HepG2 (cell line): ENCODE data around the gene CEBPA. TPM values are rescaled to one million over a fixed set of nuclear protein-coding genes. Genes with fewer than 3 reads are reported as not detected.
A peak's percentile ranks its signal among the peaks of the same experiment; 100 is the strongest.

Experiments
- CAMTA2 ChIP-seq: sonication (generic); formaldehyde crosslinking; IDR thresholded peaks from 2 replicates; pipeline ENCODE4 v1.4.0; 2020; ENCODE audit warnings: mild to moderate bottlenecking, missing genetic modification reagents, borderline replicate concordance
- FOXJ3 ChIP-seq: sonication (generic); formaldehyde crosslinking; IDR thresholded peaks from 2 replicates; pipeline ENCODE4 v1.4.0; 2020; ENCODE audit warnings: missing genetic modification reagents, mild to moderate bottlenecking, borderline replicate concordance
- LCORL ChIP-seq, 2 experiments: fragments of 450-650 bp in 1 of 2; sonication (generic) in 1 of 2; formaldehyde crosslinking in 1 of 2; IDR thresholded peaks; 2 replicates each; pipeline versions ENCODE4 v1.5.0 to v1.6.1; 2017 to 2020; ENCODE audit warnings: antibody characterized with exemption in 1 of 2, missing genetic modification reagents in 1 of 2
- NONO ChIP-seq, 2 experiments: fragments of 450-650 bp in 1 of 2; sonication (generic) in 1 of 2; formaldehyde crosslinking in 1 of 2; IDR thresholded peaks in 1 of 2; conservative IDR thresholded peaks in 1 of 2; 2 replicates each; pipeline versions ENCODE4 v1.6.1 to v1.8.0; 2017 to 2022; ENCODE audit warnings: mild to moderate bottlenecking in 1 of 2, missing genetic modification reagents in 1 of 2, moderate library complexity in 1 of 2
- NR2C2 ChIP-seq: sonication (generic); formaldehyde crosslinking; IDR thresholded peaks from 2 replicates; pipeline ENCODE4 v1.4.0; 2020; ENCODE audit warnings: missing genetic modification reagents, mild to moderate bottlenecking, moderate library complexity, borderline replicate concordance
- PCBP2 ChIP-seq: fragments of 200-400 bp; formaldehyde crosslinking; optimal IDR thresholded peaks from 2 replicates; pipeline ENCODE3; 2018; ENCODE audit warnings: low read length, low read depth; ENCODE audit not compliant: poor library complexity, severe bottlenecking
- STAG1 ChIP-seq: sonication (generic); formaldehyde crosslinking; IDR thresholded peaks from 2 replicates; pipeline ENCODE4 v1.4.0; 2020; ENCODE audit warnings: missing genetic modification reagents
- ZNF274 ChIP-seq: sonication (generic); formaldehyde crosslinking; IDR thresholded peaks from 2 replicates; pipeline ENCODE4 v1.5.1; 2020; ENCODE audit warnings: mild to moderate bottlenecking, missing genetic modification reagents
- ZNF337 ChIP-seq: sonication (generic); formaldehyde crosslinking; IDR thresholded peaks from 2 replicates; pipeline ENCODE4 v1.5.1; 2020; ENCODE audit warnings: missing genetic modification reagents, low read depth, mild to moderate bottlenecking, borderline replicate concordance
- polyA plus RNA-seq, 8 experiments: library from polyadenylated mRNA; depleted of rRNA in 3 of 8; stranded (reverse) in 7 of 8; unstranded in 1 of 8; fragments of >200 nt; fragmentation: Illumina TruSeq in 4 of 8; extraction: Trizol in 4 of 8; gene quantifications; 2 replicates each; pipeline versions ENCODE4 v1.2.1 to v1.2.3, GENCODE V29; 2011 to 2016; ENCODE audit warnings: low read depth in 4 of 8, missing spikeins in 1 of 8, mixed read lengths in 1 of 8; ENCODE audit not compliant: insufficient read depth in 1 of 8
- total RNA-seq, 5 experiments: library from RNA; depleted of rRNA; stranded (reverse); fragments of >200 nt; fragmentation: Illumina TruSeq; extraction: Trizol; gene quantifications; 2 replicates each; pipeline ENCODE4 v1.2.3, GENCODE V29; 2016; ENCODE audit warnings: low read depth in 1 of 5
- TF ChIP-seq, protein P1 (sequence below): sonication (generic); formaldehyde crosslinking; IDR thresholded peaks from 2 replicates; pipeline ENCODE4 v1.4.0; 2020; ENCODE audit warnings: mild to moderate bottlenecking, missing genetic modification reagents, borderline replicate concordance
- TF ChIP-seq, protein P2 (sequence below): sonication (generic); formaldehyde crosslinking; IDR thresholded peaks from 2 replicates; pipeline ENCODE4 v1.5.1; 2020; ENCODE audit warnings: missing genetic modification reagents, mild to moderate bottlenecking, borderline replicate concordance
- TF ChIP-seq, protein P3 (sequence below): sonication (generic); formaldehyde crosslinking; IDR thresholded peaks from 2 replicates; pipeline ENCODE4 v1.4.0; 2020; ENCODE audit warnings: missing genetic modification reagents

CEBPA gene
- total and polyA plus RNA-seq, 2 of the 13 experiments (the other 11 are each of a cell fraction or from before 2014, with no cell fraction given), result 24.8 to 103 TPM

DNA sequence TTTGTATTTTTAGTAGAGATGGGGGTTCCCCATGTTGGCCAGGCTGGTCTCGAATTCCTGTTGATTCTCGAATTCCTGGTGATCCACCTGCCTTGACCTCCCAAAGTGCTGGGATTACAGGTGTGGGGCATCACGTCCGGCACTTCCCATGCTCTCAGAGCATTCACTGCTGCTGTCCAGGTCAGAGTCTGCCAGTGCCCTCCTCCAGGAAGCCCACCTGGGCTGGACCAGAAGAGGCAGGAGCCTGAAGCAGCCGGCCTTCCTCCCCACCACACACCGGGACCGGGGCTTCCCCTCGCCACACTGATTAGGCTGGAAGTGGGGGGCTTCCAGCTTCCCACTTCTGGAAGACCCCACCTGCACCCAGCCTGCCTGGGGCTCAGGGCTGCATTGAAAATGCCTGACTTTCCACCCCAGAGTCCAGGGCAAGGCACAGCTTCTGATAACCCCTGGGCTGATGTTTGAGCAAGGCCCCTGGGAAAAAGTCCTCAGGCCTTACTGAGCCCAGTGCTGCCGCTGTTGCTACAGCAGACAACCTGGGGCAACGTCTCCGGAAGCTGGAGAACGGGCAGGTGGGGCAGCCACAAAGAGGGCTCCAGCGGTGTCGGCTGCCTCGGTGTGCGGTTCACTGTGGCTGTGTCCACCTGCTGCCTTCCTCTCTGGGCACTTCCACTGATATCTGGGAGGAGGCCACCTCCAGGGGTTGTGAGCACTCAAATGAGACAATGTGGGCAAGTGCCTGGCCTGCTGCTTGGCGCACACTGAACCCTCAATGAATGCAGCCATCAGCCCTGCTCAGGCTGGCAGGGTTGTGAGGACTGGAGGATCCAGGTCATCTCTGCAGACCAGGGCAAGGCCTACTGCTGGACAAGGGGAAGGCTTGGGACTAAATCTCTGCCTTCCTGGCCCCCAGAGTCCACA is 22.6 kb downstream of the CEBPA start (continued):
- TF ChIP-seq, protein P1, sequence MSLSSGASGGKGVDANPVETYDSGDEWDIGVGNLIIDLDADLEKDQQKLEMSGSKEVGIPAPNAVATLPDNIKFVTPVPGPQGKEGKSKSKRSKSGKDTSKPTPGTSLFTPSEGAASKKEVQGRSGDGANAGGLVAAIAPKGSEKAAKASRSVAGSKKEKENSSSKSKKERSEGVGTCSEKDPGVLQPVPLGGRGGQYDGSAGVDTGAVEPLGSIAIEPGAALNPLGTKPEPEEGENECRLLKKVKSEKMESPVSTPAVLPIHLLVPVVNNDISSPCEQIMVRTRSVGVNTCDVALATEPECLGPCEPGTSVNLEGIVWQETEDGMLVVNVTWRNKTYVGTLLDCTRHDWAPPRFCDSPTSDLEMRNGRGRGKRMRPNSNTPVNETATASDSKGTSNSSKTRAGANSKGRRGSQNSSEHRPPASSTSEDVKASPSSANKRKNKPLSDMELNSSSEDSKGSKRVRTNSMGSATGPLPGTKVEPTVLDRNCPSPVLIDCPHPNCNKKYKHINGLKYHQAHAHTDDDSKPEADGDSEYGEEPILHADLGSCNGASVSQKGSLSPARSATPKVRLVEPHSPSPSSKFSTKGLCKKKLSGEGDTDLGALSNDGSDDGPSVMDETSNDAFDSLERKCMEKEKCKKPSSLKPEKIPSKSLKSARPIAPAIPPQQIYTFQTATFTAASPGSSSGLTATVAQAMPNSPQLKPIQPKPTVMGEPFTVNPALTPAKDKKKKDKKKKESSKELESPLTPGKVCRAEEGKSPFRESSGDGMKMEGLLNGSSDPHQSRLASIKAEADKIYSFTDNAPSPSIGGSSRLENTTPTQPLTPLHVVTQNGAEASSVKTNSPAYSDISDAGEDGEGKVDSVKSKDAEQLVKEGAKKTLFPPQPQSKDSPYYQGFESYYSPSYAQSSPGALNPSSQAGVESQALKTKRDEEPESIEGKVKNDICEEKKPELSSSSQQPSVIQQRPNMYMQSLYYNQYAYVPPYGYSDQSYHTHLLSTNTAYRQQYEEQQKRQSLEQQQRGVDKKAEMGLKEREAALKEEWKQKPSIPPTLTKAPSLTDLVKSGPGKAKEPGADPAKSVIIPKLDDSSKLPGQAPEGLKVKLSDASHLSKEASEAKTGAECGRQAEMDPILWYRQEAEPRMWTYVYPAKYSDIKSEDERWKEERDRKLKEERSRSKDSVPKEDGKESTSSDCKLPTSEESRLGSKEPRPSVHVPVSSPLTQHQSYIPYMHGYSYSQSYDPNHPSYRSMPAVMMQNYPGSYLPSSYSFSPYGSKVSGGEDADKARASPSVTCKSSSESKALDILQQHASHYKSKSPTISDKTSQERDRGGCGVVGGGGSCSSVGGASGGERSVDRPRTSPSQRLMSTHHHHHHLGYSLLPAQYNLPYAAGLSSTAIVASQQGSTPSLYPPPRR, result peak; percentile 69; the same call in 1 of the 2 replicates
- TF ChIP-seq LCORL (IDR thresholded peaks at IDR 0.05), result no peak
- peak; percentile 83 for TF ChIP-seq LCORL (CRISPR knock-in tag; IDR thresholded peaks at IDR 0.05)
- TF ChIP-seq CAMTA2 (CRISPR knock-in tag), result no peak
- TF ChIP-seq NR2C2 (CRISPR knock-in tag), result peak; percentile 71; the same call in 1 of the 2 replicates
- 0 out of 2 replicates have a peak, but pooled peaks have one; percentile 49 for TF ChIP-seq FOXJ3 (CRISPR knock-in tag)
- peak; percentile 44; the same call in 1 of the 2 replicates for TF ChIP-seq ZNF274
- TF ChIP-seq ZNF337 (CRISPR knock-in tag), result 0 out of 2 replicates have a peak, but pooled peaks have one; percentile 32
- TF ChIP-seq, protein P2, sequence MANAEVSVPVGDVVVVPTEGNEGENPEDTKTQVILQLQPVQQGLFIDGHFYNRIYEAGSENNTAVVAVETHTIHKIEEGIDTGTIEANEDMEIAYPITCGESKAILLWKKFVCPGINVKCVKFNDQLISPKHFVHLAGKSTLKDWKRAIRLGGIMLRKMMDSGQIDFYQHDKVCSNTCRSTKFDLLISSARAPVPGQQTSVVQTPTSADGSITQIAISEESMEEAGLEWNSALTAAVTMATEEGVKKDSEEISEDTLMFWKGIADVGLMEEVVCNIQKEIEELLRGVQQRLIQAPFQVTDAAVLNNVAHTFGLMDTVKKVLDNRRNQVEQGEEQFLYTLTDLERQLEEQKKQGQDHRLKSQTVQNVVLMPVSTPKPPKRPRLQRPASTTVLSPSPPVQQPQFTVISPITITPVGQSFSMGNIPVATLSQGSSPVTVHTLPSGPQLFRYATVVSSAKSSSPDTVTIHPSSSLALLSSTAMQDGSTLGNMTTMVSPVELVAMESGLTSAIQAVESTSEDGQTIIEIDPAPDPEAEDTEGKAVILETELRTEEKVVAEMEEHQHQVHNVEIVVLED (CRISPR knock-in tag), result peak; percentile 24; the same call in 1 of the 2 replicates
- TF ChIP-seq STAG1 (CRISPR knock-in tag), result 0 out of 2 replicates have a peak, but pooled peaks have one; percentile 4
- TF ChIP-seq, protein P3, sequence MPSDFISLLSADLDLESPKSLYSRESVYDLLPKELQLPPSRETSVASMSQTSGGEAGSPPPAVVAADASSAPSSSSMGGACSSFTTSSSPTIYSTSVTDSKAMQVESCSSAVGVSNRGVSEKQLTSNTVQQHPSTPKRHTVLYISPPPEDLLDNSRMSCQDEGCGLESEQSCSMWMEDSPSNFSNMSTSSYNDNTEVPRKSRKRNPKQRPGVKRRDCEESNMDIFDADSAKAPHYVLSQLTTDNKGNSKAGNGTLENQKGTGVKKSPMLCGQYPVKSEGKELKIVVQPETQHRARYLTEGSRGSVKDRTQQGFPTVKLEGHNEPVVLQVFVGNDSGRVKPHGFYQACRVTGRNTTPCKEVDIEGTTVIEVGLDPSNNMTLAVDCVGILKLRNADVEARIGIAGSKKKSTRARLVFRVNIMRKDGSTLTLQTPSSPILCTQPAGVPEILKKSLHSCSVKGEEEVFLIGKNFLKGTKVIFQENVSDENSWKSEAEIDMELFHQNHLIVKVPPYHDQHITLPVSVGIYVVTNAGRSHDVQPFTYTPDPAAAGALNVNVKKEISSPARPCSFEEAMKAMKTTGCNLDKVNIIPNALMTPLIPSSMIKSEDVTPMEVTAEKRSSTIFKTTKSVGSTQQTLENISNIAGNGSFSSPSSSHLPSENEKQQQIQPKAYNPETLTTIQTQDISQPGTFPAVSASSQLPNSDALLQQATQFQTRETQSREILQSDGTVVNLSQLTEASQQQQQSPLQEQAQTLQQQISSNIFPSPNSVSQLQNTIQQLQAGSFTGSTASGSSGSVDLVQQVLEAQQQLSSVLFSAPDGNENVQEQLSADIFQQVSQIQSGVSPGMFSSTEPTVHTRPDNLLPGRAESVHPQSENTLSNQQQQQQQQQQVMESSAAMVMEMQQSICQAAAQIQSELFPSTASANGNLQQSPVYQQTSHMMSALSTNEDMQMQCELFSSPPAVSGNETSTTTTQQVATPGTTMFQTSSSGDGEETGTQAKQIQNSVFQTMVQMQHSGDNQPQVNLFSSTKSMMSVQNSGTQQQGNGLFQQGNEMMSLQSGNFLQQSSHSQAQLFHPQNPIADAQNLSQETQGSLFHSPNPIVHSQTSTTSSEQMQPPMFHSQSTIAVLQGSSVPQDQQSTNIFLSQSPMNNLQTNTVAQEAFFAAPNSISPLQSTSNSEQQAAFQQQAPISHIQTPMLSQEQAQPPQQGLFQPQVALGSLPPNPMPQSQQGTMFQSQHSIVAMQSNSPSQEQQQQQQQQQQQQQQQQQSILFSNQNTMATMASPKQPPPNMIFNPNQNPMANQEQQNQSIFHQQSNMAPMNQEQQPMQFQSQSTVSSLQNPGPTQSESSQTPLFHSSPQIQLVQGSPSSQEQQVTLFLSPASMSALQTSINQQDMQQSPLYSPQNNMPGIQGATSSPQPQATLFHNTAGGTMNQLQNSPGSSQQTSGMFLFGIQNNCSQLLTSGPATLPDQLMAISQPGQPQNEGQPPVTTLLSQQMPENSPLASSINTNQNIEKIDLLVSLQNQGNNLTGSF (CRISPR knock-in tag), result no peak
- TF ChIP-seq PCBP2, result no peak
- TF ChIP-seq NONO (IDR thresholded peaks at IDR 0.05), result no peak
- TF ChIP-seq NONO (CRISPR knock-in tag; conservative IDR thresholded peaks at IDR 0.05), result peak; percentile 50; the same call in 1 of the 2 replicates
